Measurements from ENCODE around the gene CBLN3.

Gene CBLN3

DNA sequence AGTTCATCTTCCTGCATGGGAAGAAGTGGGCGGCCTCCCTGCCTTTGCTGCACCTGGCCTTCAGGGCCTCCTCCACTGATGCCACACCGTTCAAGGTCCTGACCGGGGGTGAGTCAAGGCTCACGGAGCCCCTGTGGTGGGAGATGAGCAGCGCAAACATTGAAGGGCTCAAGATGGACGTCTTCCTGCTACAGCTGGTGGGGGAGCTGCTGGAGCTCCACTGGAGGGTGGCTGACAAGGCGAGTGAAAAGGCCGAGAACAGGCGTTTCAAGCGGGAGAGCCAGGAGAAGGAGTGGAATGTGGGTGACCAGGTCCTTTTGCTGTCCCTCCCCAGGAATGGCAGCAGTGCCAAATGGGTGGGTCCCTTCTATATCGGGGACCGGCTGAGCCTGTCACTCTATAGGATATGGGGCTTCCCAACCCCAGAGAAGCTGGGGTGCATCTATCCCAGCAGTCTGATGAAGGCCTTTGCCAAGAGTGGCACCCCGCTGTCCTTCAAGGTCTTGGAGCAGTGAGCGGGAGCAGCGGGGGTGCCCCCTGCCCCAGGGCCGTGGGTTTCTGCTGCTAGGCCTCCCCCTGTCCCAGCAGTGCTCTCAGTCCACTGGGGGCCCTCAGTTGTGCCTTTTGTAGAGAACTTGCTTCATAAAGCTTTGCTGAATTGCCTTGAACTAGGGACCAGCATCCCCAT, 12.4 kb downstream of the CBLN3 start:
- H3K4me3 ChIP-seq (ENCODE audit: low read depth, low read length) = no peak overlapping the region
- no peak for DNase-seq (ENCODE audit: low read depth, low spot score)
- in situ Hi-C loops (cut with HindIII; ENCODE audit: low sequenced_read_pairs) = no loop called here
- TF ChIP-seq, protein P1, sequence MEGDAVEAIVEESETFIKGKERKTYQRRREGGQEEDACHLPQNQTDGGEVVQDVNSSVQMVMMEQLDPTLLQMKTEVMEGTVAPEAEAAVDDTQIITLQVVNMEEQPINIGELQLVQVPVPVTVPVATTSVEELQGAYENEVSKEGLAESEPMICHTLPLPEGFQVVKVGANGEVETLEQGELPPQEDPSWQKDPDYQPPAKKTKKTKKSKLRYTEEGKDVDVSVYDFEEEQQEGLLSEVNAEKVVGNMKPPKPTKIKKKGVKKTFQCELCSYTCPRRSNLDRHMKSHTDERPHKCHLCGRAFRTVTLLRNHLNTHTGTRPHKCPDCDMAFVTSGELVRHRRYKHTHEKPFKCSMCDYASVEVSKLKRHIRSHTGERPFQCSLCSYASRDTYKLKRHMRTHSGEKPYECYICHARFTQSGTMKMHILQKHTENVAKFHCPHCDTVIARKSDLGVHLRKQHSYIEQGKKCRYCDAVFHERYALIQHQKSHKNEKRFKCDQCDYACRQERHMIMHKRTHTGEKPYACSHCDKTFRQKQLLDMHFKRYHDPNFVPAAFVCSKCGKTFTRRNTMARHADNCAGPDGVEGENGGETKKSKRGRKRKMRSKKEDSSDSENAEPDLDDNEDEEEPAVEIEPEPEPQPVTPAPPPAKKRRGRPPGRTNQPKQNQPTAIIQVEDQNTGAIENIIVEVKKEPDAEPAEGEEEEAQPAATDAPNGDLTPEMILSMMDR (IDR thresholded peaks at IDR 0.05; ENCODE audit: low read depth, low read length) = no peak

GRCh38 chr14:24416254-24416931, 13.1 kb downstream of the CBLN3 start:
- TF ChIP-seq, protein P1 (IDR thresholded peaks at IDR 0.05; ENCODE audit: low read depth, low read length) = no peak
- no peak for DNase-seq (ENCODE audit: low read depth, low spot score)
- H3K4me3 ChIP-seq (ENCODE audit: low read depth, low read length) = no peak overlapping the region
- in situ Hi-C loops (cut with HindIII; ENCODE audit: low sequenced_read_pairs) = no loop called here

DNA sequence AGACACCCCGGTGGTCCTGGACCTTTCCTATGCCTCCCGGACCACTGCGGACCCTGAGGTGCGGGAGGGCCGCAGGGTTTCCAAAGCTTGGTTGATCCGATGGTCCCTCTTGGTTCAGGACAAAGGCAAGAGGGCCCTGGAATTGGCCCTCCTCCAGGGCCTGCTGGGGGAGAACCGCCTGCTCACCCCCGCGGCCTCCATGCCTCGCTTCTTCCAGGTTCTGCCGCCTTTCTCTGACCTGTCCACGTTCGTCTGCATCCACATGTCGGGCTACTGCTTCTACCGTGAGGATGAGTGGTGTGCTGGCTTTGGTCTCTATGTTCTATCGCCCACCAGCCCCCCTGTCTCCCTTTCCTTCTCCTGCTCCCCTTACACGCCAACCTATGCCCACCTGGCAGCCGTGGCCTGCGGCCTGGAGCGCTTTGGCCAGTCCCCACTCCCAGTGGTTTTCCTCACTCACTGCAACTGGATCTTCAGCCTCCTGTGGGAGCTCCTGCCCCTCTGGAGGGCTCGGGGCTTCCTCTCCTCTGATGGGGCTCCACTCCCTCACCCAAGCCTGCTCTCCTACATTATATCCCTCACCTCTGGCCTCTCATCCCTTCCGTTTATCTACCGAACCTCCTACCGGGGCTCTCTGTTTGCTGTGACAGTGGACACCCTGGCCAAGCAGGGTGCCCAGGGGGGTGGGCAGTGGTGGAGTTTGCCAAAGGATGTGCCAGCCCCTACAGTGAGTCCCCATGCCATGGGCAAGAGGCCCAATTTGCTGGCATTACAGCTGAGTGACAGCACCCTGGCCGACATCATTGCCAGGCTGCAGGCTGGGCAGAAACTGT, 13.8 kb downstream of the CBLN3 start:
- DNase-seq (ENCODE audit: low read depth, low spot score) = no peak
- in situ Hi-C loops (cut with HindIII; ENCODE audit: low sequenced_read_pairs) = no loop called here
- TF ChIP-seq, protein P1 (IDR thresholded peaks at IDR 0.05; ENCODE audit: low read depth, low read length) = no peak
- no peak overlapping the region for H3K4me3 ChIP-seq (ENCODE audit: low read depth, low read length)

DNA sequence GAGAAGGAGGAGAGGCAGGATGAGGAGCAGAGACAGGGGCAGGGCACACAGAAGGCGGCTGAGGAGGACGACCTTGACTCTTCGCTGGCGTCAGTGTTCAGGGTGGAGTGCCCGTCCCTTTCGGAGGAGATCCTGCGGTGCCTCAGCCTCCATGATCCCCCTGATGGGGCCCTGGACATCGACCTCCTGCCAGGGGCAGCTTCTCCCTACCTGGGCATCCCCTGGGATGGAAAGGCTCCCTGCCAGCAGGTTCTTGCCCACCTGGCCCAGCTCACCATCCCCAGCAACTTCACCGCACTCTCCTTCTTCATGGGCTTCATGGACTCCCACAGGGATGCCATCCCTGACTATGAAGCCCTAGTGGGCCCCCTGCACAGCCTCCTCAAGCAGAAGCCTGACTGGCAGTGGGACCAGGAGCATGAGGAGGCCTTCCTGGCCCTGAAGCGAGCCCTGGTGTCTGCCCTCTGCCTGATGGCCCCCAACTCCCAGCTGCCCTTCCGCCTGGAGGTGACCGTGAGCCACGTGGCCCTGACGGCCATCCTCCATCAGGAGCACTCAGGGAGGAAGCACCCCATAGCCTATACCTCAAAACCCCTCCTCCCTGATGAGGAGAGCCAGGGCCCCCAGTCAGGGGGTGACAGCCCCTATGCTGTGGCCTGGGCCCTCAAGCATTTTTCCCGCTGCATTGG, 14.6 kb downstream of the CBLN3 start:
- DNase-seq (ENCODE audit: low read depth, low spot score) = no peak
- H3K4me3 ChIP-seq (ENCODE audit: low read depth, low read length) = no peak overlapping the region
- in situ Hi-C loops (cut with HindIII; ENCODE audit: low sequenced_read_pairs) = no loop called here
- TF ChIP-seq, protein P1 (IDR thresholded peaks at IDR 0.05; ENCODE audit: low read depth, low read length) = no peak

DNA sequence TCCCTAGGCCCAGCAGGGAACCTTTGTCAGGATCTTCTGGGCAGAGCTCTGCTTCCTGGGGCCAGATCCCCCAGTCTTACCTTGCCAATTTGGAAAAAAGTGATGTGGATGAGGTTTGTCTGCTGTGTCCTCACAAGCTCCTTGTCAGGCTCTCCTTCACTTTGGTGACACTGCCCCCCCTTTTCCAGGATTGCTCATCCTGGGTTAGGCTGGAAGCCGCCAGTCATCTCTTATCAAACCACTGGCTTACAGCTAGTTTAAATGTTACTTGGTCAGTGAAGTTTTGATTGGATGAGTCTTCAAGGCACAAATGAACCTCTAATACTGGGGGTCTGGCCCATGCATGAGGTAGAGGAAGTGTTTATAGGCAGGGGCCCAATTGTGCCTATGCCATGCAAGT, 15.4 kb downstream of the CBLN3 start:
- H3K4me3 ChIP-seq (ENCODE audit: low read depth, low read length) = no peak overlapping the region
- in situ Hi-C loops (cut with HindIII; ENCODE audit: low sequenced_read_pairs) = no loop called here
- TF ChIP-seq, protein P1 (IDR thresholded peaks at IDR 0.05; ENCODE audit: low read depth, low read length) = no peak

More for the DNA sequence above, 15.4 kb downstream of the CBLN3 start:
- DNase-seq (ENCODE audit: low read depth, low spot score) = no peak

All from astrocyte of the spinal cord (primary cell).